Liver (tissue), 9 donors: Measurements from ENCODE around the gene GALNT6. TPM values are rescaled to one million over a fixed set of nuclear protein-coding genes. Genes with fewer than 3 reads are reported as not detected.

Experiments used
- DNase-seq: peaks from one replicate; pipeline ENCODE4 v3.0.0-alpha.2; 2017; ENCODE audit warnings: low spot score
- H3K27ac ChIP-seq, 2 donors: one replicate each; pipeline ENCODE4 v1.7.0; 2013; ENCODE audit warnings: inconsistent platforms in 2 of 2, low read length in 2 of 2, control low read depth in 1 of 2, low read depth in 1 of 2, mild to moderate bottlenecking in 1 of 2
- H3K27me3 ChIP-seq, 4 donors: one replicate each; pipeline versions ENCODE4 v1.6.1 to v1.7.0; 2013; ENCODE audit warnings: low read length in 3 of 4, inconsistent platforms in 1 of 4, mild to moderate bottlenecking in 1 of 4, moderate library complexity in 1 of 4; ENCODE audit not compliant: control insufficient read depth in 4 of 4, insufficient read depth in 4 of 4
- H3K36me3 ChIP-seq, 4 donors: one replicate each; pipeline versions ENCODE4 v1.6.1 to v1.7.0; 2013; ENCODE audit warnings: low read length in 3 of 4, mild to moderate bottlenecking in 3 of 4, low read depth in 1 of 4, moderate library complexity in 1 of 4; ENCODE audit not compliant: control insufficient read depth in 4 of 4, insufficient read depth in 3 of 4
- H3K4me1 ChIP-seq, 4 donors: one replicate each; pipeline versions ENCODE4 v1.6.1 to v1.7.0; 2013; ENCODE audit warnings: low read length in 3 of 4, mild to moderate bottlenecking in 3 of 4, moderate library complexity in 1 of 4; ENCODE audit not compliant: control insufficient read depth in 4 of 4, insufficient read depth in 4 of 4
- H3K4me3 ChIP-seq, 3 donors: one replicate each; pipeline versions ENCODE4 v1.6.1 to v1.7.0; 2013; ENCODE audit warnings: low read length in 3 of 3, control low read depth in 1 of 3, low read depth in 1 of 3, mild to moderate bottlenecking in 1 of 3
- H3K9ac ChIP-seq, 2 donors: one replicate each; pipeline ENCODE4 v1.7.0; 2013; ENCODE audit warnings: low read length in 2 of 2, mild to moderate bottlenecking in 2 of 2, moderate library complexity in 2 of 2, control low read depth in 1 of 2, low read depth in 1 of 2
- H3K9me3 ChIP-seq, 4 donors: one replicate each; pipeline versions ENCODE4 v1.6.1 to v1.7.0; 2013; ENCODE audit warnings: low read length in 3 of 4; ENCODE audit not compliant: control insufficient read depth in 4 of 4
- EGR1 ChIP-seq, 2 donors: IDR thresholded peaks; 2 replicates each; pipeline ENCODE4 v1.6.1; 2016 to 2018; ENCODE audit warnings: antibody characterized with exemption in 2 of 2, low read depth in 2 of 2
- FOXA1 ChIP-seq: IDR thresholded peaks from 2 replicates; pipeline ENCODE4 v1.6.1; 2016; ENCODE audit warnings: antibody characterized with exemption
- FOXA2 ChIP-seq: IDR thresholded peaks from 2 replicates; pipeline ENCODE4 v1.6.1; 2016; ENCODE audit warnings: antibody characterized with exemption
- GABPA ChIP-seq, 2 donors: IDR thresholded peaks in 1 of 2; conservative IDR thresholded peaks in 1 of 2; 2 replicates each; pipeline ENCODE4 v1.6.1; 2016; ENCODE audit warnings: antibody characterized with exemption in 2 of 2, mild to moderate bottlenecking in 1 of 2, moderate library complexity in 1 of 2
- HNF4A ChIP-seq, 2 donors: conservative IDR thresholded peaks; 2 replicates each; pipeline ENCODE4 v1.6.1; 2016; ENCODE audit warnings: antibody characterized with exemption in 2 of 2, mild to moderate bottlenecking in 2 of 2
- HNF4G ChIP-seq: IDR thresholded peaks from 2 replicates; pipeline ENCODE4 v1.6.1; 2016; ENCODE audit warnings: antibody characterized with exemption
- JUND ChIP-seq, 2 donors: IDR thresholded peaks; 2 replicates each; pipeline ENCODE4 v1.6.1; 2016; ENCODE audit warnings: antibody characterized with exemption in 2 of 2
- NR2F2 ChIP-seq: IDR thresholded peaks from 2 replicates; pipeline ENCODE4 v1.6.1; 2016; ENCODE audit warnings: antibody characterized with exemption
- RAD21 ChIP-seq, 2 donors: IDR thresholded peaks; 2 replicates each; pipeline ENCODE4 v1.6.1; 2016; ENCODE audit warnings: antibody characterized with exemption in 2 of 2, mild to moderate bottlenecking in 2 of 2
- RXRA ChIP-seq, 2 donors: IDR thresholded peaks; 2 replicates each; pipeline ENCODE4 v1.6.1; 2017 to 2018; ENCODE audit warnings: antibody characterized with exemption in 2 of 2, mild to moderate bottlenecking in 1 of 2
- SP1 ChIP-seq: IDR thresholded peaks from 2 replicates; pipeline ENCODE4 v1.6.1; 2018; ENCODE audit warnings: antibody characterized with exemption, mild to moderate bottlenecking
- TAF1 ChIP-seq: conservative IDR thresholded peaks from 2 replicates; pipeline ENCODE4 v1.6.1; 2016; ENCODE audit warnings: antibody characterized with exemption, mild to moderate bottlenecking
- YY1 ChIP-seq: IDR thresholded peaks from 2 replicates; pipeline ENCODE4 v1.6.1; 2016; ENCODE audit warnings: antibody characterized with exemption, mild to moderate bottlenecking
- WGBS: extraction: QIAGEN DNeasy Blood & Tissue Kit; methylation state at CpG from one replicate; pipeline ENCODE4 v1.1.7; 2013; 5-methylcytosine and 5-hydroxymethylcytosine counted together
- polyA plus RNA-seq, 2 donors: library from polyadenylated mRNA; stranded (reverse) in 1 of 2; unstranded in 1 of 2; fragments of 200-250 nt in 1 of 2; fragments of >200 nt in 1 of 2; fragmentation: Nextera tagmentation in 1 of 2; extraction: Ambion mirVana in 1 of 2; gene quantifications; one replicate each; pipeline versions ENCODE4 v1.2.1 to v1.2.3, GENCODE V29; 2013 to 2015
- total RNA-seq, 2 donors: library from RNA; depleted of rRNA; stranded (reverse); fragments of >200 nt; gene quantifications; one replicate each; pipeline ENCODE4 v1.2.3, GENCODE V29; 2014
- TF ChIP-seq, protein P1 (sequence below): fragments of 150-350 bp; IDR thresholded peaks from 2 replicates; pipeline ENCODE4 v1.5.1; 2017; ENCODE audit warnings: improper control_type of control experiment, low read depth, low read length; ENCODE audit not compliant: missing input control
- TF ChIP-seq, protein P2 (sequence below): IDR thresholded peaks from 2 replicates; pipeline ENCODE4 v1.6.1; 2016; ENCODE audit warnings: antibody characterized with exemption
- TF ChIP-seq, protein P3 (sequence below): IDR thresholded peaks from 2 replicates; pipeline ENCODE4 v1.6.1; 2016; ENCODE audit warnings: antibody characterized with exemption
- TF ChIP-seq, protein P4 (sequence below): IDR thresholded peaks from 2 replicates; pipeline ENCODE4 v1.6.1; 2016; ENCODE audit warnings: antibody characterized with exemption, mild to moderate bottlenecking
- TF ChIP-seq, protein P5 (sequence below): IDR thresholded peaks from 2 replicates; pipeline ENCODE4 v1.6.1; 2016; ENCODE audit warnings: antibody characterized with exemption
- donor health status: healthy.
- donor health status: healthy.
- donor health status: healthy.
- donor health status: healthy.
- donor health status: healthy.

Gene GALNT6
- total and polyA plus RNA-seq, 4 donors, result 0.40 to 24.1 (median 1.2) TPM

DNA sequence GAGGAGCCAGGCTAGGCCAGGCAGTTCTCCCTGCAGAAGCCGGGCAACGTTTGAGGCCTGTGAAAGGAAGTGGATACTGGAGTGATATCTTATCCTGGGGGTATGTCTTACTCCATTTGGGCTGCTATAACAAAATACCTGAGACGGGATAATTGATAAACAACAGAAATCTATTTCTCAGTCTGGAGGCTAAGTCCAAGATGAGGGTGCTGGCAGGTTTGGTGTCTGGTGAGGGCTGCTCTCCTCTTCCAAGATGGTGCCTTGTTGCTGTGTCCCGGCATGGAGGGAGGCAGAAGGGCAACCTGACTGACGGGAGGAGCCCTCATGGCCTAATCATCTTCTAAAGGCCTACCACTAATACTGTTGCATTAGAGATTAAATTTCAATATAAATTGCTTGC is 15.7 kb upstream of the GALNT6 start:
- WGBS, result 90% methylated on average over 5 of the region's 5 CpGs
- Histone ChIP-seq H3K4me1 (no peaks in the 10 kb centered on the region), H3K9me3 (no peaks in the 10 kb centered on the region), H3K27me3 (no peaks in the 10 kb centered on the region), H3K4me3 (no peak overlapping the region), H3K9ac (no peak overlapping the region), H3K27ac (no peak overlapping the region), H3K36me3 (peaks cover 0 to 1% (median 0%) of the 10 kb centered on the region in 4 donors)
- no peak for DNase-seq
- TF ChIP-seq, protein P1, sequence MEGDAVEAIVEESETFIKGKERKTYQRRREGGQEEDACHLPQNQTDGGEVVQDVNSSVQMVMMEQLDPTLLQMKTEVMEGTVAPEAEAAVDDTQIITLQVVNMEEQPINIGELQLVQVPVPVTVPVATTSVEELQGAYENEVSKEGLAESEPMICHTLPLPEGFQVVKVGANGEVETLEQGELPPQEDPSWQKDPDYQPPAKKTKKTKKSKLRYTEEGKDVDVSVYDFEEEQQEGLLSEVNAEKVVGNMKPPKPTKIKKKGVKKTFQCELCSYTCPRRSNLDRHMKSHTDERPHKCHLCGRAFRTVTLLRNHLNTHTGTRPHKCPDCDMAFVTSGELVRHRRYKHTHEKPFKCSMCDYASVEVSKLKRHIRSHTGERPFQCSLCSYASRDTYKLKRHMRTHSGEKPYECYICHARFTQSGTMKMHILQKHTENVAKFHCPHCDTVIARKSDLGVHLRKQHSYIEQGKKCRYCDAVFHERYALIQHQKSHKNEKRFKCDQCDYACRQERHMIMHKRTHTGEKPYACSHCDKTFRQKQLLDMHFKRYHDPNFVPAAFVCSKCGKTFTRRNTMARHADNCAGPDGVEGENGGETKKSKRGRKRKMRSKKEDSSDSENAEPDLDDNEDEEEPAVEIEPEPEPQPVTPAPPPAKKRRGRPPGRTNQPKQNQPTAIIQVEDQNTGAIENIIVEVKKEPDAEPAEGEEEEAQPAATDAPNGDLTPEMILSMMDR, result no peak
- no peak for TF ChIP-seq FOXA2
- TF ChIP-seq GABPA (IDR thresholded peaks at IDR 0.05 in 1 of 2, conservative IDR thresholded peaks at IDR 0.05 in 1 of 2), result no peak
- TF ChIP-seq TAF1, result no peak
- TF ChIP-seq, protein P2, sequence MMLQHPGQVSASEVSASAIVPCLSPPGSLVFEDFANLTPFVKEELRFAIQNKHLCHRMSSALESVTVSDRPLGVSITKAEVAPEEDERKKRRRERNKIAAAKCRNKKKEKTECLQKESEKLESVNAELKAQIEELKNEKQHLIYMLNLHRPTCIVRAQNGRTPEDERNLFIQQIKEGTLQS, result no peak
- no peak for TF ChIP-seq SP1
- no peak for TF ChIP-seq JUND (IDR thresholded peaks at IDR 0.05)
- TF ChIP-seq RAD21 (IDR thresholded peaks at IDR 0.05), result no peak
- TF ChIP-seq NR2F2, result no peak
- TF ChIP-seq, protein P3, sequence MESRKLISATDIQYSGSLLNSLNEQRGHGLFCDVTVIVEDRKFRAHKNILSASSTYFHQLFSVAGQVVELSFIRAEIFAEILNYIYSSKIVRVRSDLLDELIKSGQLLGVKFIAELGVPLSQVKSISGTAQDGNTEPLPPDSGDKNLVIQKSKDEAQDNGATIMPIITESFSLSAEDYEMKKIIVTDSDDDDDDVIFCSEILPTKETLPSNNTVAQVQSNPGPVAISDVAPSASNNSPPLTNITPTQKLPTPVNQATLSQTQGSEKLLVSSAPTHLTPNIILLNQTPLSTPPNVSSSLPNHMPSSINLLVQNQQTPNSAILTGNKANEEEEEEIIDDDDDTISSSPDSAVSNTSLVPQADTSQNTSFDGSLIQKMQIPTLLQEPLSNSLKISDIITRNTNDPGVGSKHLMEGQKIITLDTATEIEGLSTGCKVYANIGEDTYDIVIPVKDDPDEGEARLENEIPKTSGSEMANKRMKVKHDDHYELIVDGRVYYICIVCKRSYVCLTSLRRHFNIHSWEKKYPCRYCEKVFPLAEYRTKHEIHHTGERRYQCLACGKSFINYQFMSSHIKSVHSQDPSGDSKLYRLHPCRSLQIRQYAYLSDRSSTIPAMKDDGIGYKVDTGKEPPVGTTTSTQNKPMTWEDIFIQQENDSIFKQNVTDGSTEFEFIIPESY, result no peak
- TF ChIP-seq, protein P4, sequence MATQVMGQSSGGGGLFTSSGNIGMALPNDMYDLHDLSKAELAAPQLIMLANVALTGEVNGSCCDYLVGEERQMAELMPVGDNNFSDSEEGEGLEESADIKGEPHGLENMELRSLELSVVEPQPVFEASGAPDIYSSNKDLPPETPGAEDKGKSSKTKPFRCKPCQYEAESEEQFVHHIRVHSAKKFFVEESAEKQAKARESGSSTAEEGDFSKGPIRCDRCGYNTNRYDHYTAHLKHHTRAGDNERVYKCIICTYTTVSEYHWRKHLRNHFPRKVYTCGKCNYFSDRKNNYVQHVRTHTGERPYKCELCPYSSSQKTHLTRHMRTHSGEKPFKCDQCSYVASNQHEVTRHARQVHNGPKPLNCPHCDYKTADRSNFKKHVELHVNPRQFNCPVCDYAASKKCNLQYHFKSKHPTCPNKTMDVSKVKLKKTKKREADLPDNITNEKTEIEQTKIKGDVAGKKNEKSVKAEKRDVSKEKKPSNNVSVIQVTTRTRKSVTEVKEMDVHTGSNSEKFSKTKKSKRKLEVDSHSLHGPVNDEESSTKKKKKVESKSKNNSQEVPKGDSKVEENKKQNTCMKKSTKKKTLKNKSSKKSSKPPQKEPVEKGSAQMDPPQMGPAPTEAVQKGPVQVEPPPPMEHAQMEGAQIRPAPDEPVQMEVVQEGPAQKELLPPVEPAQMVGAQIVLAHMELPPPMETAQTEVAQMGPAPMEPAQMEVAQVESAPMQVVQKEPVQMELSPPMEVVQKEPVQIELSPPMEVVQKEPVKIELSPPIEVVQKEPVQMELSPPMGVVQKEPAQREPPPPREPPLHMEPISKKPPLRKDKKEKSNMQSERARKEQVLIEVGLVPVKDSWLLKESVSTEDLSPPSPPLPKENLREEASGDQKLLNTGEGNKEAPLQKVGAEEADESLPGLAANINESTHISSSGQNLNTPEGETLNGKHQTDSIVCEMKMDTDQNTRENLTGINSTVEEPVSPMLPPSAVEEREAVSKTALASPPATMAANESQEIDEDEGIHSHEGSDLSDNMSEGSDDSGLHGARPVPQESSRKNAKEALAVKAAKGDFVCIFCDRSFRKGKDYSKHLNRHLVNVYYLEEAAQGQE, result no peak
- TF ChIP-seq, protein P5, sequence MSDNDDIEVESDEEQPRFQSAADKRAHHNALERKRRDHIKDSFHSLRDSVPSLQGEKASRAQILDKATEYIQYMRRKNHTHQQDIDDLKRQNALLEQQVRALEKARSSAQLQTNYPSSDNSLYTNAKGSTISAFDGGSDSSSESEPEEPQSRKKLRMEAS, result no peak
- TF ChIP-seq RXRA (IDR thresholded peaks at IDR 0.05), result no peak
- TF ChIP-seq EGR1 (IDR thresholded peaks at IDR 0.05; ENCODE audit: low read depth in 2 of 2), result no peak
- TF ChIP-seq YY1, result no peak
- TF ChIP-seq HNF4A (conservative IDR thresholded peaks at IDR 0.05), result no peak
- no peak for TF ChIP-seq FOXA1
- no peak for TF ChIP-seq HNF4G
